Body of pancreas (tissue), 4 donors: ENCODE results near the gene BARX1. TPM values are rescaled to one million over a fixed set of nuclear protein-coding genes. Genes with fewer than 3 reads are reported as not detected.
A peak's percentile ranks its signal among the peaks of the same experiment; 100 is the strongest.

Experiments used
- ATAC-seq: fragments of 150-250 bp; one replicate; pipeline ENCODE4 v1.9.1; 2016
- DNase-seq, 4 donors: peaks; one replicate each; pipeline ENCODE4 v3.0.0-alpha.2; 2019
- H3K27ac ChIP-seq, 4 donors: fragments of 200-600 bp; sonication (generic); 1 replicate in 3 of 4; 2 replicates in 1 of 4; pipeline versions ENCODE4 v1.5.1 to v1.6.1; 2016 to 2019; ENCODE audit warnings: mild to moderate bottlenecking in 1 of 4, mixed read lengths in 1 of 4, moderate library complexity in 1 of 4
- H3K27me3 ChIP-seq, 2 donors: fragments of 200-600 bp; sonication (generic); one replicate each; pipeline ENCODE4 v1.6.0; 2016; ENCODE audit warnings: mild to moderate bottlenecking in 1 of 2
- H3K36me3 ChIP-seq, 2 donors: fragments of 200-600 bp; sonication (generic); replicated peaks in 1 of 2; 2 replicates each; pipeline ENCODE4 v1.5.1; 2016; ENCODE audit warnings: low read depth in 2 of 2; ENCODE audit not compliant: insufficient read depth in 1 of 2
- H3K4me1 ChIP-seq: fragments of 200-600 bp; sonication (generic); one replicate; pipeline ENCODE4 v1.6.0; 2016
- H3K4me3 ChIP-seq, 2 donors: fragments of 200-600 bp; sonication (generic); 1 replicate in 1 of 2; 2 replicates in 1 of 2; pipeline ENCODE4 v1.5.1; 2016 to 2019
- H3K9me3 ChIP-seq, 3 donors: fragments of 200-600 bp; sonication (generic); 1 replicate in 2 of 3; 2 replicates in 1 of 3; pipeline ENCODE4 v1.5.1; 2016
- CTCF ChIP-seq, 7 experiments: fragments of 450-650 bp in 4 of 7; fragments of 200-600 bp in 3 of 7; sonication (generic) in 3 of 7; IDR thresholded peaks; one replicate each; pipeline ENCODE4 v1.5.1; 2016 to 2019; ENCODE audit warnings: antibody characterized with exemption in 7 of 7
- POLR2A ChIP-seq, 3 donors: fragments of 450-650 bp; IDR thresholded peaks; one replicate each; pipeline ENCODE4 v1.6.1; 2016; ENCODE audit warnings: antibody characterized with exemption in 3 of 3, mild to moderate bottlenecking in 2 of 3
- WGBS, 2 donors: methylation state at CpG; one replicate each; pipeline ENCODE4 v1.1.5; 2017; 5-methylcytosine and 5-hydroxymethylcytosine counted together
- intact Hi-C: fragments of 100-400 bp; cut with DNase I; formaldehyde crosslinking; loops from one replicate; pipeline ENCODE4 v1.15.1; 2023
- total RNA-seq, 2 donors: library from RNA; depleted of rRNA; stranded (reverse); fragments of >200 nt; gene quantifications; one replicate each; pipeline ENCODE4 v1.1.0, GENCODE V29; 2016

BARX1 gene
- total RNA-seq, 2 donors from 2014 or later: 0.26 to 5.6 TPM

GRCh38 chr9:93960221-93960970, 5.2 kb upstream of the BARX1 start:
- peak in 1 of 4 donors; percentile 37 for DNase-seq
- H3K4me1 ChIP-seq: peaks cover 36% of the 10 kb centered on the region
- H3K27ac ChIP-seq: no peak overlapping the region
- WGBS, 2 donors: 13 to 39% methylated on average over 29 to 63 of the region's 63 CpGs
- ATAC-seq: no peak
- no peak for TF ChIP-seq CTCF (IDR thresholded peaks at IDR 0.05)
- TF ChIP-seq POLR2A (IDR thresholded peaks at IDR 0.05): no peak
- no peaks in the 10 kb centered on the region for H3K9me3 ChIP-seq
- intact Hi-C loops: loop anchor here (10.0 kb wide), 1 partner anchor 136 kb away; no protein-coding TSS in a partner anchor
- H3K27me3 ChIP-seq: peaks cover 0 to 57% of the 10 kb centered on the region in 2 donors
- H3K4me3 ChIP-seq: no peak overlapping the region
- H3K36me3 ChIP-seq: no peaks in the 10 kb centered on the region

DNA sequence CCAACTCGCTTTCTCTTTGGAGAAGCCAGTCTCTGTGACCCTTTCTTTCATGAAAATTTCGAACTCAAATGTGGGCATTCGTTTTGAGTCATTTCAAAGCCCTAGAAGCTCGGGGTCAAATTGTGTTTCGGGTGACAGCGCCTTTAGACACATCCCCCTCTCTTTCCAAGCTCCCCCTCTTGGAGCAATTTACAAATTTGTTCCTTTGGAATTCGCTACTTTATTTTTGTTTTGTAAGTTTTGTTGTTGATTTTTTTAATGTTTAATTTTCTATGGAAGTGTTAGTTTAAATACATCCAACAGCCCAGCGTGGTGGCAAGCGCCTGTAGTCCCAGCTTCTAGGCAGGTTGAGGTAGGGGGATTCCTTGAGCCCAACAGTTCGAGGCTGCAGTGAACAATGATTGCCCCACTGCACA, 4.6 kb upstream of the BARX1 start:
- no peak for TF ChIP-seq POLR2A (IDR thresholded peaks at IDR 0.05)
- ATAC-seq (no peak), DNase-seq (no peak)
- no peak overlapping the region for H3K4me3 ChIP-seq
- no peaks in the 10 kb centered on the region for H3K36me3 ChIP-seq
- no peaks in the 10 kb centered on the region for H3K9me3 ChIP-seq
- peaks cover 1 to 58% of the 10 kb centered on the region in 2 donors for H3K27me3 ChIP-seq
- WGBS, 2 donors: 21 to 33% methylated on average over 10 of the region's 10 CpGs
- intact Hi-C loops: loop anchor here (5.0 to 10.0 kb wide), 2 partner anchors 135 to 277 kb away; no protein-coding TSS in a partner anchor
- peaks cover 39% of the 10 kb centered on the region for H3K4me1 ChIP-seq
- H3K27ac ChIP-seq: no peak overlapping the region

DNA sequence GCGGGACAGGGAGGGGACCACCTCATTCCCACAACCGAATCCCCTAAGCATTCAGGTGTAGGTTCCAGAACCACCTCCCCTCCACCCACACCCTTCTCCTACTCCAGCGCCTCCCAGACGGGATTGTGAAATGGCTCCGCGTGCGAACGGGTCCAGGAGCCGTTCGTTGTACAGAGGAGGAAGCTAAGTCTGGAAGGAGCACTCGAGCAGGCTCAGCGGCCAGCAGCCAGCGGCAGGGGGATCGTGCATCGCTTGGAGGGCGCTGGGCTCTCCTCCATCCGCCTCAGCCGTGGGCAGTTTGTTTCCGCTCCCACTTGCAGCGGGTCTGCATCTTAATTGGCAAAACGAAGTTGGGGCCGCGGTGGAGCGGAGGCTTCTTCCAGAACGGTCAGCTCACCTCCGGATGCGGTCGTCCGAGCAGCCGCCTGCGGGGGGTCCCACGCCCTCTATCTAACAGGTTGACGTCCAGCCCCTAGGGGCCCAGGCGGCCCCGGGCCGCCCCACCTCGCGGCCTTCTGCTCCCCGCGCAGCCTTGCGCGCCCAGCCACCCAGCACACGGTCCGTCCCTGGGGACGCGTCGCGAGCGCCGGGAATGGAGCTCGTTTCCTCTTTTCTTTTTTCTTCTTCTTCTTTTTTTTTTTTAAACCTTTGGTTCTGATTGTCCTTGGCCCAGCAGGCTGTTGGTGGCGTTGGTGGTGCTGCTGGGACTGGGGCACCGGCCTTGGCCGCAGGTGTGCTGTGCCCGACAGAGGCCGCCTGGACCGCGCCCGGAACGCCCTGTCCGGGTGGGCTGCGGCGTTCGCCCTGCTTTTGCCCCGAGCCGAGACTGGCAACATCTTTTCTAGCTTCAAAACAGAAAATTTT, 3.9 kb upstream of the BARX1 start:
- H3K4me1 ChIP-seq: peaks cover 45% of the 10 kb centered on the region
- H3K4me3 ChIP-seq: no peak overlapping the region
- intact Hi-C loops: loop anchor here (5.0 kb wide), 1 partner anchor 277 kb away; no protein-coding TSS in a partner anchor
- no peaks in the 10 kb centered on the region for H3K9me3 ChIP-seq
- TF ChIP-seq CTCF (IDR thresholded peaks at IDR 0.05) (no peak), POLR2A (IDR thresholded peaks at IDR 0.05) (no peak)
- WGBS, 2 donors: 5 to 9% methylated on average over 53 to 66 of the region's 66 CpGs
- ATAC-seq (no peak), DNase-seq (no peak)
- H3K27me3 ChIP-seq: peaks cover 3 to 65% of the 10 kb centered on the region in 2 donors
- H3K36me3 ChIP-seq: no peaks in the 10 kb centered on the region
- no peak overlapping the region for H3K27ac ChIP-seq

GRCh38 chr9:93958121-93958818, 3.1 kb upstream of the BARX1 start:
- intact Hi-C loops: loop anchor here (5.0 kb wide), 1 partner anchor 276 kb away; no protein-coding TSS in a partner anchor
- H3K9me3 ChIP-seq: no peaks in the 10 kb centered on the region
- ATAC-seq (no peak), DNase-seq (no peak)
- H3K4me1 ChIP-seq: peaks cover 47% of the 10 kb centered on the region
- H3K36me3 ChIP-seq: no peaks in the 10 kb centered on the region
- H3K4me3 ChIP-seq: no peak overlapping the region
- no peak for TF ChIP-seq POLR2A (IDR thresholded peaks at IDR 0.05)
- H3K27ac ChIP-seq: no peak overlapping the region
- 18 to 28% methylated on average over 11 to 43 of the region's 49 CpGs for WGBS, 2 donors
- H3K27me3 ChIP-seq: peaks cover 3 to 72% of the 10 kb centered on the region in 2 donors

DNA sequence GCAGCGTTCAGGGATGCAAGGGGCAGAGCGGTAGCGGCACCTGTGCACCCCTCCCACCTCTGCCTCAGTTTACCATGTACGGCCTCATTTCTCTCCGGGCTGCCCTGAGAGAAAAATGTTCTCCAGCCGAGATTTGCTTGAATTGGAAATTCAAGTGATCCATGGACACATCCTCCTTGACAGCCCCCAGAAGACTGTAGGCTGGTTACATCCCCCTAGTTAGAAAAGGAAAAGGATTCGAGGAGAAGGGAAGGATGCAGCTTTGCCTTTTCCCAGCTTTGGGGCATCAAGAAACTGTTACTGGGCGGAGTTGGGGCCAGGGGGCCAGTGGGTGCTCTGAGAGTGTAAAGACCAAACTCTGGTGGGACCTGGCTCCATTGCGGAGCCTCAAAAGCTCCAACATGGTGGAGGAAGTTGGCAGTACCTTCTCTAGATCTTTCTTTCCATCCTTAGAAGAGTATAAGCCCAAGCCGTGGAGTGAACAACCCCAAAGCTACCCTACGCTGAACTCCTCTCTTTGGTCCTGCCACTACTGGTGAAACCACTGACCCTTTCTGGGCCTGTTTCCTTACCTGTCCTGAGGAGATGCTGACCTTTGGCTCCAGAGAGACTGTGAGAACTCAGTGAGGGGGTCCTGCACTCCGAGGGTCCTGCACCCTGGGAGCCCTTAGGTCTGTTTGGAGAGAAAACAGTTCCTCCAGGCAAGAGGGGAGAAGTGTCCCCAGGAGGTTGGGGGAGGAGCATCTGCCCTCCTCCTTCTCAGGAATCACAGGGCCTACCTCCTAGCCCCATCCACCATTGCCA, 1.0 kb upstream of the BARX1 start:
- no peaks in the 10 kb centered on the region for H3K9me3 ChIP-seq
- H3K4me3 ChIP-seq: no peak overlapping the region
- no peaks in the 10 kb centered on the region for H3K36me3 ChIP-seq
- H3K27me3 ChIP-seq: peaks cover 3 to 83% of the 10 kb centered on the region in 2 donors
- TF ChIP-seq CTCF (IDR thresholded peaks at IDR 0.05): no peak
- TF ChIP-seq POLR2A (IDR thresholded peaks at IDR 0.05): no peak
- ATAC-seq (no peak), DNase-seq (no peak)
- H3K27ac ChIP-seq: no peak overlapping the region
- WGBS, 2 donors: 36 to 56% methylated on average over 12 of the region's 12 CpGs
- intact Hi-C loops: loop anchor here (5.0 kb wide), 1 partner anchor 274 kb away; no protein-coding TSS in a partner anchor
- peaks cover 60% of the 10 kb centered on the region for H3K4me1 ChIP-seq
